ENCODE measurements around the gene CALN1.
"Not testable (repeated sequence)": the region's sequence is repeated elsewhere in the genome, so short reads cannot be mapped to it uniquely, and the experiment has no call there.

Gene CALN1

DNA sequence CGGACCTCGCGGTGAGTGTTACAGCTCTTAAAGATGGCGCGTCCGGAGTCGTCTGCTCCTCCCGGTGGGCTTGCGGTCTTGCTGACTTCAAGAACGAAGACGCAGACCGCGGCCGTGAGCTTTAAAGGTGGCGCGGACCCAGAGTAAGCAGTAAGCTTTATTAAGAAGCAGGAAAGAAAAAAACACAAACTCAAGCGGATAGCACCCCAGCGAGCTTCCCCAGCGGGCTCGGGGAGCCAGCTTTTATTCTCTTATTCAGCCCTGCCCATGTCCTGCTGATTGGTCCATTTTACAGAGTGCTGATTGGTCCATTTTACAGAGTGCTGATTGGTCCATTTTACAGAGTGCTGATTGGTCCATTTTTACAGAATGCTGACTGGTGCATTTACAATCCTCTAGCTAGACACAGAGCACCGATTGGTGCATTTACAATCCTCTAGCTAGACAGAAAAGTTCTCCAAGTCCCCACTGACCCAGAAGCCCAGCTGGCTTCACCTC, at the start of gene CALN1:
CALN1 (minus strand) TSS at position 218 of the 498 bp plus-strand sequence.
- not testable (repeated sequence) for DNase-seq (ENCODE audit: low read depth, low spot score)

DNA sequence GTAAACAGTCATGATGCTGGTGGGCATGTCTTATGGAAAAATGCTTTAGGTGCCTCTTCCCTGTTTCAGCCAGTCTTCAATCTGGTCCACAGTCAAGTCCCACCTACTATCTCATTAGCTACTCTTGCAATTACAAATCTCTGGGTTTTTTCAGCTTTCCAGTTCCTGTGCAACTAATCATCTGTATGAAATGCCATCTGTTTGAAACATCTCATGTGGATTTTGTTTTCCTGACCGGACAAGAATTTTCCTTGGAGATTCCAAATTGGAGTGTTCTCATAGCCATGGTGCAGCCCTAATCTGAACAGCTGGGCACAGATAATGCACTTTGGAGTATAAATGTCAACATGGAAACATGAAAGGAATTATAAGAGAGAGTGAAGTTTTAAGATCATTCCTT, 41.3 kb upstream of the CALN1 start:
- no peak for DNase-seq (ENCODE audit: low read depth, low spot score)

DNA sequence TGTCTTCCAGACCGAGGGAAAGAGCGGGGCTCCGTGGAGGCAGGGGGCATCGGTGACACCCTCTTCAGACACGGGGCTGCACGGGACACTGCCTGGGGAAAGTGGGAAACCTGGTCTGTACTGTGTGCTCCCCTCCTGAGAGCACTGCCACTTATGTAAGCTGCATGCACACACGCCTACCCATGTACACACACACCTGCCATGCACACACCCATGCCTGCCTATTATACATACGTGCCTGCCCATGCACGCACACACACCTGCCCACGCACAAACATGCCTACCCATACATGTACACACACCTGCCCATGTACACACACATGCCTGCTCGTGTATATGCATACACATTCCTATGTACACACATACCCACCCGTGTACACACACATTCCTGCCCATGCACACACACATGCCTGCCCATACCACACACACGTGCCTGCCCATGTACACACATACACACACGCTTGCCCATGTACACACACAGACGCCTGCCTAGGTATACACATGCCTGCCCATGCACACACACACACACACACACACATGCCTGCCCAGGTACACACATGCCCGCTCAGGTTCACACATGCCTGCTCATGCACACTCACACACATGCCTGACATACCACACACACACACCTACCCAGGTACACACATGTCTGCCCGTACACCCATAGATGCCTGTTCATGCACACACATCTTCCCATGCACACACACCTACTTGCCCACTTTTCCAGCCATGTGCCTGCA, 35.5 kb upstream of the CALN1 start:
- DNase-seq (ENCODE audit: low read depth, low spot score): no peak

DNA sequence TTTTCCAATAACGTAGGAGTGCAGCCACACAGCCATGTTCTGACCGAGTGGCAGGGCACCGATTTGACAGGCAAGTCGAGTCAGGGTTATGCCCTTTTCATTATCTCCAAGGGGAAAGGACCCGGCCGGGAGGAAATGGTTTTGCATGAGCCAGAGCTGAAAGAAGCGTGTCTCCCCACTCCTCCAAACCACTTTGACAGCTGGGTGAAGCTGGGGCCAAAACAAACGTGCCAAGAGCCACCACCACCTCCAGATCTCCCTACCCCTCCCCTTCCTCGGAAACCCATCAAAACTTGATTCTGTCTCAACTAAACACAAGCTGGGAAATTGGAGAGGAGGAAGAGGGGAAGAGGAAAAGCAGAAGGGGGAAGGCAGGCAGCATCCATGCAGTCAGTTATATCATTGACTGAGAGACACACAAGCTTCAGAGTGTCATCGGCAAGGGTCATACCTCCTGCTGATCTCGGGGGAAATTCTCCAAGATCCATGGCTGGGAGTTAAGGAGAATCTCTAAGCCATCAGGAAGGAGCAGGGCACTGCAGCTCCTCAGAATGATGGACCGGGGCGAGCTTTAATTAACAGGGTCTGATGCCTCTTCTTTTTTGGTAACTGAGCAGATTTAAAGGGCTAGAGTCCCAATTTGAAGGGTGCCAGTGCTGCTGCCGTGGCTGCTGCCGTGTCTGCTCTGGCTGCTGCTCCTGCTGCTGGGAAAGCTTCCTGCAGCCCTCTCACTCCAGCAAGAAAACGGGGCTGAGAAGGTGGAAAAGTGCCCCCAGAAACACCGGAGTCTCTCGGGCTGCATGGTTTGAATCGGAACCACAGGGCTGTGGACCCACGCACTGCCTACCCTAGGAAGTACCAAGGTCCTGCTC, 34.7 kb upstream of the CALN1 start:
- DNase-seq (ENCODE audit: low read depth, low spot score): no peak

DNA sequence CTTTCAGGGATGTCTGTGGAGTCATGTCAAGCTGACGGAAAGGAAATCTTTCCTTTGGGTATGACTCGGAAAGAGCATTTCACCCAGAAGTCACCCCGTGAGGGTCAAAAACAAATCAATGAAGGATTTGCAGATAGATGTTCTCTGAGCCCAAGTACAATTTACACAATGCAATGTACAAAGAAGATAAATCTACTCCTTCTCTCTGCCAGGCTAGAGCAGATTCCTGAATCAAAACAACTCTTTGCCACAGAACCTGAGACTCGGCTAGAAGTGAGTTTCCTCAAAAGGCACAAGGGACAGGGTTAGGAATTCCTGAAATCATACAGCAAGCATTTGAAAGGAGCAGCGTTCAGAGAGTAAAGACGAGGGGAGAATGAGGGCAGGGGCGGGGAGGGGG, 34.0 kb upstream of the CALN1 start:
- DNase-seq (ENCODE audit: low read depth, low spot score): no peak

DNA sequence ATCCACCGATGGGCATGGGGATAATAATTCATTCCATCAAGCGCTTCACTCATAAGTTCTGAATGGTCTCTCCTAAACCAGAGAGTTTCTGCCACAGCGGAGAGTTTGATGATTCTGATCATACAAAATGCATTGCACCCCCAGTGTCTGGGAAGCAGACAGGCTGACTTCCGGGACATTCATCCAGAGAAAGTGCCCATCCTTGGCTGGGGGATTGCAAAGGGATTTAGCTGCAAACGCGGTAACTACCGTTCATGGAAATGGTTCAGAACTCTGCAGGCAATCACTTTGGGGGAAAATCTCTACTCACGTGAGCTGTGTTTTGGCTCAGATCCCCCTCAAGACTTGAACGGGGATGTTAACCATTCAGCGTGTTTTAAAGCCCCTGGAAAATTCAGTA, 33.4 kb upstream of the CALN1 start:
- DNase-seq (ENCODE audit: low read depth, low spot score): no peak

DNA sequence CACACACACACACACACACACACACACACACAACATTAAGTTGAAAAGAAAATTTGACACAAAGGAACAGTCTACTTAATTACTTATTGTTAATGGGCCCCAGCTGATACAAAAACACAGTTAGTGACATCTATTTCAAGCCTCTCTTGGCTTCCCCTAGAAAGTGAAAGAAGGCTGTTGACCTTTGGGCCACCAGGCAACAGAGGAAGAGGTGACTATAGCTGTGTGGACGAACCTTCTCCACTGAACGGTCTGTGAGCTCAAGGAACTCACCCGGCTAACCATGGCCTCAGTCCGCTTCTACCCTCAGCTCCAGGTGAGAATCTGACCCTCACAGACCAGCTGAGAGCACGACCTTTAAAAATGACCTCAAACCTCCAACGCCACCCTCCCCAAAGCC, 32.9 kb upstream of the CALN1 start:
- DNase-seq (ENCODE audit: low read depth, low spot score): no peak

DNA sequence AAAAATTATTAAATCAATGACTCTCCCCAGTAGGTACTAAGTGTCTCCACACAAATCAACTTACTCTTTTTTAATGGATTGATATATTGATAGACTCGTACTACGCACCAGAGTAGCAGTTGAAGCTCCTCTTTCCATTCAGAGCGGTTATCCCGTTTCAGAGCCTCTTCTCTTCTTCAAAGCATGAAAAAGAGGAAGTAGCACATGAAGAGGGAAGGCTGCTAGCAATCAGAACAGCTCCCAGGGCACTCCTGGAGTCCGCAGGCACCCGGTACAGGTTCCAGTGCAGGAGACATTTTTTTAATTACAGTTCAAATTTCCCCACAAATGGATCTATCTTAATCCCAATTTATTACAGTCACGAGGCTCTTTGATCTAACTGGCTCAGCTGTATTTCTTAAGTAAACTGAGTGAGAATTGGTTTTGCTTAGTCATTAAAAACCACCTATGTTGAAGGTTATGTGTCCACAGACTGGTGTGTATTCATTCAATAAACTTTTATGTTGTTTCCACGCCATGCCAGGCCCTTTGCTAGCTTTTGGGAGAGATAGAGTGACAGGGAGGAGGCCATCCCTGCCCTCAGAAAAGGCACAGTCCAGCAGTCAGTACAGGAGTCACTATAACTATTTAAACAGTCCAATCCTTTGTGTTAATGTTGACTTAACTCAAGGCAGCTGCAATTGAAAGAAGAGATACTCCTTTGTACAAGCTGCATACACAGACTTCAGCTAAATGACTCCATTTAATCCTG, 32.1 kb upstream of the CALN1 start:
- no peak for DNase-seq (ENCODE audit: low read depth, low spot score)

DNA sequence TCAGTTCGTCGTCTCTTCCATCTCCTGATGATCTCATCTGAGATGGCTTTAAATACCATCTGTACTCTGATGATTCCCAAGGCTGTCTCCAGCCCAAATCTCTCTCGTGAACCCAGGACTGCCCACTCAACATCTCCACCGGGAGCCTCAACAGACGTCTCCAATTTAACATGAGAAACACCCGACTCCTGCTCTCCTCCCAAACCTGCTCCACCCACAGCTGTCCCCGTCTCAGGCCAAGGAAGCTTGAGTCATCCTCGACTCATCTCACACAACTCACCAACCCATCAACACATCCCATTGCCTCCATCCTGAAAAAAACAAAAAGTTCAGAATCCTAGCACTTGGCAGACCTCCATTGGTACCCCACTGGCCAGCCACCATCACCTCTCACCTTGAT, 29.7 kb upstream of the CALN1 start:
- DNase-seq (ENCODE audit: low read depth, low spot score): no peak

DNA sequence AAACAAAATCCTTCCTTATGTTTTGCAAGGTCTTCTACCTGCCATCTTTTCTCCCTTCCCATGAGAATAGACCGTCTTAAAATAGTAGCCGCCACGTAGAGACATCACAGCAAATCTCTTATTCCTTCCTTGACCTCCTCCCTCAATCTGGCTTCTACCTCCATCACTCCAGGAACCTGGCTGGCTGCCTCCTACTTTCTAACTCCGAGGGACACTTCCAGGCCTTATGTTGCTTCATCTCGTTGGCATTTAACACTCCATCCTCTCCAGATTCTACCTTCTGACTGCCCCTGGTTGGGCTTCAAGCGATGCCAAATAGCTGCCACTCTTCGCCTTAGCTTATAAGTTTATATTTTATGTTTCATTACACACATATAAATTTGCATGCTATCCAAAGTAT, 26.4 kb upstream of the CALN1 start:
- no peak for DNase-seq (ENCODE audit: low read depth, low spot score)

DNA sequence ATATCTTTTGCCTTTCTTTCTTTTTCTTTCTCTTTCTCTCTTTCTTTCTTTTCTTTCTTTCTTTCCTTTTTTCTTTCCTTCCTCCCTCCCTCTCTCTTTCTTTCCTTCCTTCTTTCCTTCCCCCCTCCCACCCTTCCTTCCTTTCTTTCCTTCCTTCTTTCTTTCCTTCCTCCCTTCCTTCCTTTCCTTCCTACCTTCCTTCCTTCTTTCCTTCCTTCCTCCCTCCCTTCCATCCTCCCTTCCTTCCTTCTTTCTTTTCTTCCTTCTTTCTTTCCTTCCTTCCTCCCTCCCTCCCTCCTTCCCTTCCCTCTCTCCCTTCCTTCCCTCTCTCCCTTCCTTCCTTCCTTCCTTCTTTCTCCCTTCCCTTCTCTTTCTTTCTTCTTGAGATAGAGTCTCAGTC, 25.5 kb upstream of the CALN1 start:
- no peak for DNase-seq (ENCODE audit: low read depth, low spot score)

DNA sequence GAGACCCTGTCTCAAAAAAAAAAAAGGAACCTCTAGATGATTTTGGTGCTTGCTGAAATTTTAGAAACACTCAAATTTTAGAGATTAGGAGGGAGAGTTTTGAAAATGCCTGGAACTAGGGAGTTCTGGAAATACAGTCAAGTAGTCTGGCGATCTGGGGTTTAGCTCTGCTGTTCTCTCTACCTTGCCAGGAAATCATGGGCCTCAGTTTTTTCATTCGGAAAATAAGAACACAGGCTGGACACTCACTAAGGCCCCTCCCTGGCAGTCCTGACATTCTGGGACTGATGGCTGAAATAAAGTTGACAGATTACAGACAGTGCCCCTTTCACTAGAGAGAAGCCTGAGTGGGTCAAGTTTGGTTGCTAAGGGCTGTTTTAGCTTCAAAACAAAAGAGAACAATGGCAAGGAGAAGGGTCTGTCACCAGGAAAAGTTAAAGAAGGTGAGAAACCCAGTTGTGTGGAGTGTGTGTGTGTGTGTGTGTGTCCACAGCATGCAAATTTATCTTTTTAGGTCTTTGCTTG, 25.0 kb upstream of the CALN1 start:
- DNase-seq (ENCODE audit: low read depth, low spot score): no peak

DNA sequence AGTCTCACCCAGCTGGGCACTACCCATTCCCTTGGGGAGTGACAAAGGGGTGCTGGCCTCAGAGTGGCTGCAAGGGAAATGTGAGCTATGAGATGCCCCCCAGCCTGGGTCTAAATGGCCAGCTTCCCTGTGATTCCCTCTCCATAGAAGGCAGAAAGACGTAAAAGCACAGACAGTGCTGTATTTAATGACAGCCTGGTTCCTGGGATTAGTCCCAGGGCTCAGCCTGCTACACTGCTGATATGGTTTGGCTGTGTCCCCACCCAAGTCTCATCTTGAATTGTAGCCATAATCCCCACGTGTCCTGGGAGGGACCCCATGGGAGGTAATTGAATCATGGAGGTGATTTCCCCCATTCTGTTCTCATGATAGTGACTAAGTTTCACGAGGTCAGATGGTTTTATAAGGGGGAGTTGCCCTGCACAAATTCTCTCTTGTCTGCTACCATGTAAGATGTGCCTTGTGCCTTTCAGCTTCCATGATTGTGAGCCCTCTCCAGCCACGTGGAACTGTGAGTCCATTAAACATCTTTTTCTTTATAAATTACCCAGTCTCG, 23.9 kb upstream of the CALN1 start:
- no peak for DNase-seq (ENCODE audit: low read depth, low spot score)

DNA sequence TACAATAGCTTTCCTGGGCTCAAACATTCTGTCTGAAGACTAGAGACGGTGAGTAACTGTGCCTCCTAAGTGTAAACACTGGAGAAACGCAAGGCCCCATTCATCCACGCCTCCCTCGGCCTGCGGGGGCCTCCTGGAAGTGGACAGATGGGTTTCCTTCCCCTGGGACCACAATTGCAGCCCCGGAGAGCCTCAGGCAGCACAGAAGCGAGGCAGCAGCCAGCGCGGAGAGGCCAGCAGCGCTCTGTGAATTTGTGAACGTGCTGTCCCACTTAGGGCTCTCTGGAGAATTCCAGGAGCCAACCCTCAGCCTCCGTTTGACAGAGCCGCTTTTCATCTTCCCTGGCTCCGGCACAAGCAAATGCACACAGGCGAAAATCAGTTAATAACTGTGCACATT, 23.2 kb upstream of the CALN1 start:
- DNase-seq (ENCODE audit: low read depth, low spot score): peak; percentile 81

DNA sequence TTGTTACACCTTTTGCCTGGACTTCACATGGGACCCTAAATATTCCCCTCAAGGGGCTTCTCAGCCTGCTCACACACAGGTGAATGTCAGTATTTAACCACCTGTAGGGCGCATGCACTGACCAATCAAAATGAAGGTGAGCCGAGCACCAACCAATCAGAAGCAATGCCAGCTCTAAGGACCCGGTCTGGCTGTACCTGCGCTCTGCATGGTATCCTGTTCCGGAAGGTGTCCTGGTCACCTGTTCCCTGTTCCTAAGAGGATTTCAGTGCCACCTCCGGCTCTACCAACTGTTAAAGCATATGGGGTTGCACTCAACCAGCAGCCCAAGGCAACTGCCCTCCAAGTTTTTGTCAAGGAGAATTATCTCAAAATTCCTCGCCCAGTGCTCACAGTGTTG, 18.4 kb upstream of the CALN1 start:
- no peak for DNase-seq (ENCODE audit: low read depth, low spot score)

DNA sequence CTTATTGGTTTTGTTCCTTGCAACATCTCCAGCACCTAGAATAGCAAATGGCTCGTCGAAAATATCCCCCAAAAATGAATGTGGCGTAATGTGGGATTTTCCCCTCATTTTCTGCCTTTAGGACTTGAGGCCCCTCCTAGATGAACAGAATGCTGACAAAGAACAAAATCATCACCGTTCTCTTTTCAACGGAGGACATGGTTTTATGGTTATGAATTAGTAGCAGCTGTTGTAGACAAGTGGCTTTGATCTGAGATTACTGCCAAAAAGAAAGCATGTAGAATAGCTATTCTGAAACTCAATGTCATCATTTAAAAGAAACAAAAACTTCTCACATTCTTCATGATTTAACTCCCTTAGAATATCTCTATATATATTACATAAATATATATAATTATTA, 17.2 kb upstream of the CALN1 start:
- no peak for DNase-seq (ENCODE audit: low read depth, low spot score)

DNA sequence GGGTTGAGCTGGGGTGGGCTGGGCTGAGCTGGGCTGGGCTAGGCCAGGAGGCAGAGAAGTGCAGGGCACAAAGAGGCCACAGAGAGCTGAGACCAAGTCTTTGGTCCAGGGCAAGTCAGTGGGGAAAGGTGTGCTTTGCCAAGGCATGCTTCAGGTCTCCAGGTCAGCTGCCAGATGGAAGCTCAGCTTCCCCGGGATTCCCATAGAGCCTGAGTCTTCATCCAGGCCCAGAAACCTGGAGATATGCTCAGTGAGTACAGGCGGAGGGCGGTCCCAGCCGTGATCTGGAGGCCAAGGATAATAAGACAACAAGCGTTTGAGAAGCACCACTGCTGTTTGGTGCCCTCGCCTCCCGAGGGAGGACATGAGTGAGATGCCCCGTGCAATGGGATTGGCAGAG, 4.7 kb upstream of the CALN1 start:
- no peak for DNase-seq (ENCODE audit: low read depth, low spot score)

DNA sequence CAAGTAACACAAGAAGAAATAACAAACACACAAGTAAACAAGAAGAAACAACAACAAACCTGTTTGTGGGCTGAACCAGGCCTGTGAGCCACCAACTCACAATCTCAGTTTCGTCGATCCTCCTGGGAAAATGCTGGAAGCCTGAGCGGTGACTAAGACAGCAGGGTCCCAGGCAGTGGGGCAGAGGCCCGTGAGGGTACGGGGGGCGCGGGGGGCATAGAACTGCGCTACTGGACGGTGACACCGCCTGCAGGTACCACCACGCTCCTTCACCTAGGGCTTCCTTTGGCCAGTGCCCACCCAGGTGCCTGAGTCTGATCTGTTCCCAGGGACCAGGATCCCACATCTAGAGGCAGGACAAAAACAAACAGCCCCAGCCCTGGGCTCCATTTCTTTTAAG, 3.4 kb upstream of the CALN1 start:
- no peak for DNase-seq (ENCODE audit: low read depth, low spot score)

DNA sequence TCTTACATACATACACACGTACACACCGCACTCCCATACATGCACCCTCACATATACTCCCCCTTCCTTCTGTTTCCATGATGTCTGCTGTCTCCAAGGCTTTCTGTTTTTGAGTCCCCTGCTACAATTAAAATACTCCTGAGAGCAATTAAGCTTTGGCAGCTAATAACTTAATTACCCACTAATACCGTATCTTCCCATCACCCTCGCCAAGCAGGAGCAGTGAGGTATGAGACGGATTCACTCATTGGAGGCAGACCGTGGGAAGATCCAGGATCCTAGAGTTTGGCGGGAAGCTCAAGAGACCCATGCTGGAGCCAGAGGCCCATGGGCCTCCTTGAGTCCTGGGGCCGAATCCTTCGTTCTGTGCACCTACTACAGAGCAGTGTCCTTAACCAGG, 1.7 kb upstream of the CALN1 start:
- DNase-seq (ENCODE audit: low read depth, low spot score): no peak

DNA sequence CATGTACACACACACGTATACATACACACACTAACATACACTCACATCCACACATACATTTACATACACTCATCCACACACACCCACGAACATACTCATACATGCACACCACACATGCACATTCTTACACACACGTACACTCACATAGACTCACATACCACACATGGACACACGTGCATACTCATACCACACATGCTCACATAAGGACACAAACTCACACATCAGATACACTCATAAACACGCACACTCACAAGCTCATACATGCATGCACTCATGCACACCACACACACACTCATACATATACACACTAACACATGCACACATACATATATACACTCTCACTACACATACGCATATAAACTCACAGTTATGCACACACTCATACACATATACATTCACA, 1.2 kb upstream of the CALN1 start:
- DNase-seq (ENCODE audit: low read depth, low spot score): no peak

DNA sequence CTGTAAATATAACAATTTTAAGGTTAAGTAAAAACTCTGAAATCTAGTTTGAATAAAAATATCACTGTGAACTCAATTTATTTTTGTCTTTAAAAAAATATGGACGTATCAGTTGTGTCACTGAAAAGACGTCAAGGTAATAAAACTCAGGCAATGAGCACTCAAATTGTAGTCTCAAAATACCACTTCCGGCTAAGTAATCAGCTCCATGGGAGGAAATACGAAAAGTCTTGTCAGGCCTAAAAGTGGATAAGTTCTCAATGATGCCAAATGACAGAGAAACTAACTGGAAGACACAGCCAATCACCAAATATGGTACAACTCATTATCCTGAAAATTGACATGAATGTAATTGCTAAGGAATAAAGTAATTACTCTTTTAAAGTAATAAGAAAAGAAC, 719 bp downstream of the CALN1 start:
- DNase-seq (ENCODE audit: low read depth, low spot score): no peak

DNA sequence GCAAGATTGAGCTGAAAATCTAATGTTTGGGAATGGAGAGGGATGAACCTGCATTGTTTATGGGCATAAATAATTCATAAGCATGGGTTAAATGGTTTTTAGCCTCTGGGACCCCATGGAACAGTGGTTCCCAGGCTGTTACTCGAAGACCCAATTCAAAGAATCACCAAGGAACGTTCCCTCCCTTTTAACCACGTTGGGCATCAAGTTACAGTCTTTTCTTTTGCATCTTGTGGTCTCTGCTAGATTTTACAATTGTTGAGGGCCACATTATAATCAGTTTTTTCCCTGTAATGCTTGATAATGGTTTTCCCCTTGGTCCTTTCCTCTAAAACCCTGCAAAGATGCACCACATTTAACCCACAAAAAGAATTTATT, 2.5 kb downstream of the CALN1 start:
- no peak for DNase-seq (ENCODE audit: low read depth, low spot score)
